ENCODE results near the gene PSAPL1. TPM values are rescaled to one million over a fixed set of nuclear protein-coding genes. Genes with fewer than 3 reads are reported as not detected.
A peak's percentile ranks its signal among the peaks of the same experiment; 100 is the strongest.

PSAPL1 gene
- total RNA-seq, 1 donor from 2014 or later, result 0.14 TPM

DNA sequence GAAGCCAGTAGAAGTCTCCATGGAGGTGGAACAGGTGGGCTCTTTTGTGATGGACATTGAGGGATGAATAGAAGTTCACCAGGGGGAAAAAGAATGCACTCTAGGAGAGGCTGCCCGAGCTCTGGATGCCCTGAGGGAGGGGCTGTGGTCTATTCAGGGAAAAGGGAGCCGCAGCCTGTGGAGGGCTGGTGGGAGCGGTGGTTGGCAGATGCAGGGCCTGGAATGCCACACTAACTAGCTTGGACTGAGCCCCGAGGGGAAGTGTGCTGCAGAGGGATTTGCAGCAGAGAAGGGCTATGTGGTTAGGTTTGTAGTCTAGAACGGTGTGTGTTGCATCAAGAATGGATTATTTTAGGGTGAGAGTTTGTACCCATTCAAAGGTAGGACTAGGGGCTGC is 29.5 kb upstream of the PSAPL1 start:
- Histone ChIP-seq H3K27me3 (no peaks in the 10 kb centered on the region), H3K9me3 (no peaks in the 10 kb centered on the region), H3K36me3 (no peaks in the 10 kb centered on the region), H3K27ac (no peak overlapping the region), H3K4me3 (no peak overlapping the region), H3K4me1 (no peaks in the 10 kb centered on the region)
- intact Hi-C loops (cut with DNase I), result no loop called here
- no peak for ATAC-seq
- TF ChIP-seq, protein P1, sequence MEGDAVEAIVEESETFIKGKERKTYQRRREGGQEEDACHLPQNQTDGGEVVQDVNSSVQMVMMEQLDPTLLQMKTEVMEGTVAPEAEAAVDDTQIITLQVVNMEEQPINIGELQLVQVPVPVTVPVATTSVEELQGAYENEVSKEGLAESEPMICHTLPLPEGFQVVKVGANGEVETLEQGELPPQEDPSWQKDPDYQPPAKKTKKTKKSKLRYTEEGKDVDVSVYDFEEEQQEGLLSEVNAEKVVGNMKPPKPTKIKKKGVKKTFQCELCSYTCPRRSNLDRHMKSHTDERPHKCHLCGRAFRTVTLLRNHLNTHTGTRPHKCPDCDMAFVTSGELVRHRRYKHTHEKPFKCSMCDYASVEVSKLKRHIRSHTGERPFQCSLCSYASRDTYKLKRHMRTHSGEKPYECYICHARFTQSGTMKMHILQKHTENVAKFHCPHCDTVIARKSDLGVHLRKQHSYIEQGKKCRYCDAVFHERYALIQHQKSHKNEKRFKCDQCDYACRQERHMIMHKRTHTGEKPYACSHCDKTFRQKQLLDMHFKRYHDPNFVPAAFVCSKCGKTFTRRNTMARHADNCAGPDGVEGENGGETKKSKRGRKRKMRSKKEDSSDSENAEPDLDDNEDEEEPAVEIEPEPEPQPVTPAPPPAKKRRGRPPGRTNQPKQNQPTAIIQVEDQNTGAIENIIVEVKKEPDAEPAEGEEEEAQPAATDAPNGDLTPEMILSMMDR (IDR thresholded peaks at IDR 0.05), result no peak
- DNase-seq, result no peak

DNA sequence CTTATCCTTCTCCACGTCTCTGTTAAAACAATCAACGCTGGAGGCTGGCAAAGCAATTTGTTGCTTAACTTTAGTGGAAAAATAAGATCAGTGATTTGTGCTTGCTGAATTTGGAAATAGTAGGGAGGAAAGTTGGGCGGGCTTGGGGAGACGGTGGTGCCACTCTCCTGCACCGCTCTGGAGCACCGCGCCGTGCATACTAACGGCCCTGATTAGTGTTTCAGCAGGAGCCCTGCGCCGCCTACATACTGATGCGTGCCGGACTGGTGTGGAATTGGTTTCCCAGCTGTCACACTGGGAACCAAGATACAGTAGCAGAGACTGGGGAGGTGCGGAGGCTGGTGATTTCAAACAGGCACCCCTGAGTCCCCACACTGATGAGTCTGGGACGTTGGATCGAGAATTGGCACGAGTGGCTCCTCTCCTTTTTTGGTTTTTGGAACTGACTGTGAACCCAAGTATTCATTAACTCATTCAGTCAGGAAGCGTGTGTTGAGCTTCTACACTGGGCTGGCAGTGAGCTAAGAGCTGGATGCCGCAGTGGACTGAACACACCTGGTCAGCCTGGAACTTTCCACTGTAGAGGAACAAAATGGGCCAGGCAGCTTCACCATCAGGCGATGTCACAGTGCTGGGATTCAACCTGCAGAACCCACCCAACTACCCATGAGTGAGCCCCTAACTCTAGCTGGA is 29.0 kb upstream of the PSAPL1 start:
- H3K27ac ChIP-seq, result no peak overlapping the region
- ATAC-seq (no peak), DNase-seq (no peak)
- no peak overlapping the region for H3K4me3 ChIP-seq
- H3K27me3 ChIP-seq, result no peaks in the 10 kb centered on the region
- H3K9me3 ChIP-seq, result no peaks in the 10 kb centered on the region
- TF ChIP-seq, protein P1 (IDR thresholded peaks at IDR 0.05), result no peak
- H3K36me3 ChIP-seq, result no peaks in the 10 kb centered on the region
- H3K4me1 ChIP-seq, result no peaks in the 10 kb centered on the region
- intact Hi-C loops (cut with DNase I), result no loop called here

DNA sequence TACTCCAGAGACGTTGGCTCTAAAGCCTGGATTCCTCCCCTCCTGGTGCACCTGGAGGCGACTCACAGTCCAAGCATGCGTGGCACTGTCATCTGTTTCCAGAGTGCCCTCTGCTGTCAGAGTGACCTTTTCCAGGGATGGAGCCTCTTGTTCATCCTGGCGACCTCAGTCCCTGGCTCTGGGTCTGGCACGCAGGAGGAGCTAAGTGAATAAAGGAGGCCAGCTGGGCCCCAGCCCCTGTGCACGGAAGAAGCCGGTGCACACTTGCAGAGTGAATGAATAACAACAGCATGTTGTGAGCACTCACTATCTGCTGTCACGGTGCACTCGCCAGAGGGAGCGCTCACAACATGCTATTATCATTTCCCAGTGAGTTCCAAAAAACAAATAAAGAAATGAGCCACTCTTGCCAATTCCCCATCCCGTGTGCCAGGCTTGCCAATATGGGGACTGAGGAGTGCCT is 27.8 kb upstream of the PSAPL1 start:
- H3K4me3 ChIP-seq, result no peak overlapping the region
- DNase-seq (no peak), ATAC-seq (peak; percentile 75)
- intact Hi-C loops (cut with DNase I), result no loop called here
- H3K4me1 ChIP-seq, result no peaks in the 10 kb centered on the region
- TF ChIP-seq, protein P1 (IDR thresholded peaks at IDR 0.05), result no peak
- H3K27ac ChIP-seq, result no peak overlapping the region
- H3K36me3 ChIP-seq, result no peaks in the 10 kb centered on the region
- no peaks in the 10 kb centered on the region for H3K9me3 ChIP-seq
- no peaks in the 10 kb centered on the region for H3K27me3 ChIP-seq

DNA sequence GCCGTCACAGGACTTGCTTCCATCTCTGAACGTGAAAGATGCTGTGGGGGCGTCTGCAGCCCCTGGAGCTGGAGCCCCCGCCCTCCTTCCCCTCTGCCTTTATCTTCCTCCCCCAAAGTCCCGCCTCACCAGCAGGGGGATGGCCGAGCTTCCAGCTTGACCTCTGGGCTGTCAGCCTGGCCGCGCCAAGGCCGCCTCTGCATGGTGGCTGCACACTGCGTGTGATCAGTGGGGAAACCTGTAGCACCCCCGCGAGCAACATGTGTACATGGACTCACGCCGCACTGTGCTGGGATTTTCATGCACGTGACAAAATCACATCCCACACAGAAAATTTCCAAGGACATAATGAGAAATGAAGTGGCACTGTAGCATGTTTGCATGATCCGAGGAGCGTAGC is 26.5 kb upstream of the PSAPL1 start:
- no peak overlapping the region for H3K4me3 ChIP-seq
- no peaks in the 10 kb centered on the region for H3K27me3 ChIP-seq
- no peak overlapping the region for H3K27ac ChIP-seq
- H3K36me3 ChIP-seq, result no peaks in the 10 kb centered on the region
- TF ChIP-seq, protein P1 (IDR thresholded peaks at IDR 0.05), result no peak
- no peak for DNase-seq
- H3K9me3 ChIP-seq, result no peaks in the 10 kb centered on the region
- no peaks in the 10 kb centered on the region for H3K4me1 ChIP-seq
- no peak for ATAC-seq
- intact Hi-C loops (cut with DNase I), result no loop called here

DNA sequence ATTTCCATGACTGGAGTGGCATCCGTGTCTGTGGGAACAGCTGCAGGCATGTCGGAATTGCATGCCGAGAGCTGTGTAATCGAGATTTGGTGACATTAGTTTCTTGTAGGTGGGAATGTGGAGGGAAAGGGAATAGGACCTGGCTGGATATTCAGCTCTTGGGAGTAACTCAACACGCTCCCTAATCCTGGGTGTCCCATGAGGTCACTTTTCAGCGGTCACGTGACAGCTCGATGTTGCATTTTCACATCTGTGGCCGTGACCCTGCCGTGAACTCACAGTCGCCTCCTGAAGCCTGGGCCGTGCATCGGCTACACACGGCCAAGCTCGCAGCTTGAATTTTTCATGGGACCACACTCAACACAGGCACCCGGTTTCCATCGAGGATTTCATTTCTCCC is 25.8 kb upstream of the PSAPL1 start:
- ATAC-seq, result no peak
- no peaks in the 10 kb centered on the region for H3K36me3 ChIP-seq
- H3K27me3 ChIP-seq, result no peaks in the 10 kb centered on the region
- DNase-seq, result no peak
- no peak overlapping the region for H3K4me3 ChIP-seq
- no peaks in the 10 kb centered on the region for H3K9me3 ChIP-seq
- H3K27ac ChIP-seq, result no peak overlapping the region
- intact Hi-C loops (cut with DNase I), result no loop called here
- no peaks in the 10 kb centered on the region for H3K4me1 ChIP-seq
- TF ChIP-seq, protein P1 (IDR thresholded peaks at IDR 0.05), result no peak

DNA sequence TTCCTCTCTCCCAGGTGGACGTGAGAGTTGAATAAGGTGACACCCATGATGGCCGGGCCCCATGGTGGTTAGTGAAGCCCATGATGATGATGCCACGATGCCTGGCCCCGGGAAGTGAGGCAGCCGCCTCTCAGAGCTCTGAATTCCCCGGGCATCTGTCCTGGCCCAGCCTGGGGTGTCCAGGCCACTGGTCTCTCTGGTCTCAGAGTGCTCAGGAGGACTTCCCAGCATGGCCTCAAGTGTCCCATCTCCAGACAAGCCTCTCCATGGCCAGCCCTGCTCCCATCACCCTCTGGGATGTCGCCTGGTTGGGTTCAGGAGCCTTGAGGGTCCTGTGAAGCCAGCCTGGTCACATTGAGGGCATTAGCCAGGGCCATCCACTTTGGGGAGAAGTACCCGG is 24.7 kb upstream of the PSAPL1 start:
- no peaks in the 10 kb centered on the region for H3K9me3 ChIP-seq
- no peak overlapping the region for H3K27ac ChIP-seq
- intact Hi-C loops (cut with DNase I), result no loop called here
- no peak overlapping the region for H3K4me3 ChIP-seq
- TF ChIP-seq, protein P1 (IDR thresholded peaks at IDR 0.05), result no peak
- ATAC-seq, result no peak
- H3K36me3 ChIP-seq, result no peaks in the 10 kb centered on the region
- no peaks in the 10 kb centered on the region for H3K27me3 ChIP-seq
- DNase-seq, result no peak
- no peaks in the 10 kb centered on the region for H3K4me1 ChIP-seq

Measured in upper lobe of right lung (tissue), 1 donor.